ENCODE data around the gene TSKS. TPM values are rescaled to one million over a fixed set of nuclear protein-coding genes. Genes with fewer than 3 reads are reported as not detected.

Gene TSKS
- total and polyA plus RNA-seq, 2 of the 13 experiments (the other 11 are each of a cell fraction or from before 2014, with no cell fraction given): 0.03 TPM; not detected in 1

- peak; percentile 19; the same call in 1 of the 2 replicates for TF ChIP-seq ARID4A (CRISPR knock-in tag; IDR thresholded peaks at IDR 0.05; ENCODE audit: borderline replicate concordance)
- 0 out of 2 replicates have a peak, but pooled peaks have one; percentile 30 for TF ChIP-seq DZIP1 (CRISPR knock-in tag; IDR thresholded peaks at IDR 0.05)
- no peak for TF ChIP-seq ZNF704 (CRISPR knock-in tag; IDR thresholded peaks at IDR 0.05; ENCODE audit: borderline replicate concordance)
- TF ChIP-seq TRAFD1 (CRISPR knock-in tag; IDR thresholded peaks at IDR 0.05; ENCODE audit: borderline replicate concordance): no peak
- TF ChIP-seq BHLHE40 (IDR thresholded peaks at IDR 0.05; ENCODE audit: low read length): peak; percentile 6; the same call in 1 of the 2 replicates
- TF ChIP-seq PRDM15 (CRISPR knock-in tag; IDR thresholded peaks at IDR 0.05): no peak
- peak; percentile 64; the same call in 1 of the 2 replicates for TF ChIP-seq FOXO1 (CRISPR knock-in tag; IDR thresholded peaks at IDR 0.05)
- no peak for TF ChIP-seq ZNF761 (CRISPR knock-in tag; conservative IDR thresholded peaks at IDR 0.05)
- peak; percentile 34; the same call in 1 of the 2 replicates for TF ChIP-seq GATAD2A (CRISPR knock-in tag; IDR thresholded peaks at IDR 0.05)
- no peak for TF ChIP-seq LBX2 (CRISPR knock-in tag; IDR thresholded peaks at IDR 0.05; ENCODE audit: borderline replicate concordance)
Observed at GRCh38 chr19:49766007-49766929, 3.2 kb upstream of the TSKS start (continued).
